ENCODE results near the gene GRK5. TPM values are rescaled to one million over a fixed set of nuclear protein-coding genes. Genes with fewer than 3 reads are reported as not detected.
A peak's percentile ranks its signal among the peaks of the same experiment; 100 is the strongest.

The GRK5 gene
- total RNA-seq, 1 donor = 20.5 TPM

DNA sequence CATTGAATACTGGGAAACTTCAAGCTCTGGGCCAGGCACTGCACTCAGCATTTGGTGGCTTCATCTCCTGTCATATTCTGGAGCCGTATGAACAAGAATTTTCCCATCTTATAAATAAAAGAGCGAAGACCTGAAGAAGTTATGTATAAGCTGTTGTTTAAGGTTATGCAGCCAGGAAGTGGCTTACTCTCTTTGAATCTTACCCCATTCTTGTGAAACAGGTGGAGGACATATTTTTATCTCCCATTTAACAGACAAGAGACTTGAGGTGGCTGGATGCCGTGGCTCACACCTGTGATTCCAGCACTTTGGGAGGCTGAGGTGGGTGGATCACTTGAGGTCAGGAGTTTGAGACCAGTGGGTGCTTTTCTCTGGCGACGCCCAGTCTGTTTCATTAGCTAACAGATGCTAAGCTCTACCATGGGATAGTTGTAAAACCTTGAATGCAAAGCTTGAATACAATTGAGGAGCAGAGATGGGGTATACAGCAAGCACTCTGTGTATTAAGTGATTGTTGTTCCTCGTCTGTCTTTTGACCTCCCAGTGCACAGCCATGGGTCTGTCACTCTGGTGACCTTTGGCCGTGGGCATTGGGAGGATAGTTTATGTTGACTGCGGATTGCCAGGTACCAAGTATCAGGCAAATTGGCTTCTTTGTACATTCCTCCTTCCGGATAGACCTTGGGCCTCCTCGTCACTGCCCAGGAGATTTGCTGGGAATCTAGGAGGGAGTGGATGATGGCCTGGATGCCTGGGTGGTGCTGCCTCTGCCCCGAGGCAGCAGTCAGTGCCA lies 85.8 kb downstream of the GRK5 start:
- H3K4me3 ChIP-seq (ENCODE audit: low read depth, low read length) = no peak overlapping the region
- DNase-seq (ENCODE audit: low read depth) = no peak
- TF ChIP-seq, protein P1, sequence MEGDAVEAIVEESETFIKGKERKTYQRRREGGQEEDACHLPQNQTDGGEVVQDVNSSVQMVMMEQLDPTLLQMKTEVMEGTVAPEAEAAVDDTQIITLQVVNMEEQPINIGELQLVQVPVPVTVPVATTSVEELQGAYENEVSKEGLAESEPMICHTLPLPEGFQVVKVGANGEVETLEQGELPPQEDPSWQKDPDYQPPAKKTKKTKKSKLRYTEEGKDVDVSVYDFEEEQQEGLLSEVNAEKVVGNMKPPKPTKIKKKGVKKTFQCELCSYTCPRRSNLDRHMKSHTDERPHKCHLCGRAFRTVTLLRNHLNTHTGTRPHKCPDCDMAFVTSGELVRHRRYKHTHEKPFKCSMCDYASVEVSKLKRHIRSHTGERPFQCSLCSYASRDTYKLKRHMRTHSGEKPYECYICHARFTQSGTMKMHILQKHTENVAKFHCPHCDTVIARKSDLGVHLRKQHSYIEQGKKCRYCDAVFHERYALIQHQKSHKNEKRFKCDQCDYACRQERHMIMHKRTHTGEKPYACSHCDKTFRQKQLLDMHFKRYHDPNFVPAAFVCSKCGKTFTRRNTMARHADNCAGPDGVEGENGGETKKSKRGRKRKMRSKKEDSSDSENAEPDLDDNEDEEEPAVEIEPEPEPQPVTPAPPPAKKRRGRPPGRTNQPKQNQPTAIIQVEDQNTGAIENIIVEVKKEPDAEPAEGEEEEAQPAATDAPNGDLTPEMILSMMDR (IDR thresholded peaks at IDR 0.05; ENCODE audit: insufficient read depth, low read length) = no peak

DNA sequence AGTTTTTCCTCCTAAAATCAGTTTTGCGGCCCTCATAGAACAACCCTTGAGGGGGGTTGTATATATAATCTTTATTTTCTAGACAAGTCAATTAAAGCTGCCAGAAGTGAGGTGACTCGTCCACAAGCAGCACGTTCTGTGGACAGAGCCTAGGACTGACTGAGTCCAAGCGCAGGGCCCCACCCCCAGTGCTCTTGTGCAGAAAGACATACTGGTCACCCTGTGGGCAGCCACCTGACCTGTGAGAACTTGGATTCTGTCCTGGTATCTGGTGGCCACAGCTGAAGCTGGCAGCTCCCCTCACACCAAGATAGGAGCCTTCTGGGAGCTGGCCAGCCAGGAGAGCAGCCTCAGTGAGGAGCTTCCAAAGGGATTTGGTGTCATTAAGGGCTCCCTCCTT lies 89.3 kb downstream of the GRK5 start:
- no peak for DNase-seq (ENCODE audit: low read depth)
- H3K4me3 ChIP-seq (ENCODE audit: low read depth, low read length) = no peak overlapping the region
- TF ChIP-seq, protein P1 (IDR thresholded peaks at IDR 0.05; ENCODE audit: insufficient read depth, low read length) = no peak

DNA sequence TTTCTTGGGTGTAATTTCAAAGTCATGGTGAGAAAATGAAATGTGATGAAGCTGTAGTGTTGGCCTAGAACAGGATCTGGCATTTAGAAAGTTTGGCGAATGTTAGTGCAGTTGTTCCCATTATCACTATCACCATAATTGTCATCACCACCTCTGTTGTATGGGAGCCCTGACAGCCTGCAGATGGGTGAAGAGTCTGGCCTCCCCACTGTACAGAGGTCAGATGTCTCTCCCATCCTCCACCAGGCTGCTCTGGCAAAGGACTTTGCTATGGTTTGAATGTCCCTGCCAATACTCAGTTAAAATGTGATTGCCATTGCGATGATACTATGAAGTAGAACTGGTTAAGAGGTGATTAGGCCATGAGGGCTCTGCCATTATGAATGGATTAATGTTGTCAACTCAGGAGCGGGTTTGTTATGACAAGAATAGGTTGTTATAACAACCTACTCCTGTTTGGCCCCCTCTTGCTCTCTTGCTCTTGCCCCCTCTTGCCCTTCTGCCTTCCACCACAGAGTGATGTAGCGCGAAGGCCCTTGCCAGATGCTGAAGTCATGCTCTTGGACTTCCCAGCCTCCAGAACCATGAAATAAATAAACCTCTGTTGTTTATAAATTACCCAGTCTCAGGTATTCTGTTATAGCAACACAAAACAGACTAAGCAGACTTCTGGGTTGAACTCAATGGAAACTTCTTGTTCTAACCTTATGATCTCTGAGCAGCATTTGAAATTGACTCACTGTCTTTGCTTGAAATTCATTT lies 90.0 kb downstream of the GRK5 start:
- H3K4me3 ChIP-seq (ENCODE audit: low read depth, low read length) = no peak overlapping the region
- DNase-seq (ENCODE audit: low read depth) = no peak
- TF ChIP-seq, protein P1 (IDR thresholded peaks at IDR 0.05; ENCODE audit: insufficient read depth, low read length) = no peak

DNA sequence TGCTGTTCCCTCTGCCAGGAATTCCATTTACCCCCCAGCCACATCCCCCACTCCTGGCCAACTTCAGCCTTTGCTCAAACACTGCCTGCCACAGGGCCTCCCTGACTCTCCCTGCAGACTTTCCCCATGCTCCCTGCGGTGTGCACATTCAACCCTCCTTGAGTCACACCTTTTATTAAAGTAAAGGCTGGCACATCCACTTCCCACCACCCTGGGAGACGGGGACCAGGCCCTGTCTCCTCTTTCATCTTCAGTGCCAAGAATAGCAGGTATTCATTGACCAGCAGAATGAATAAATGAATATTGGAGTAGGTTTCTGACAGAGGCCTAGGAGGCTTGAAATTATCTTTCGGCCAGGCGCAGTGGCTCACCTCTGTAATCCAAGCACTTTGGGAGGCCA lies 91.4 kb downstream of the GRK5 start:
- H3K4me3 ChIP-seq (ENCODE audit: low read depth, low read length) = no peak overlapping the region
- no peak for DNase-seq (ENCODE audit: low read depth)
- TF ChIP-seq, protein P1 (IDR thresholded peaks at IDR 0.05; ENCODE audit: insufficient read depth, low read length) = no peak

DNA sequence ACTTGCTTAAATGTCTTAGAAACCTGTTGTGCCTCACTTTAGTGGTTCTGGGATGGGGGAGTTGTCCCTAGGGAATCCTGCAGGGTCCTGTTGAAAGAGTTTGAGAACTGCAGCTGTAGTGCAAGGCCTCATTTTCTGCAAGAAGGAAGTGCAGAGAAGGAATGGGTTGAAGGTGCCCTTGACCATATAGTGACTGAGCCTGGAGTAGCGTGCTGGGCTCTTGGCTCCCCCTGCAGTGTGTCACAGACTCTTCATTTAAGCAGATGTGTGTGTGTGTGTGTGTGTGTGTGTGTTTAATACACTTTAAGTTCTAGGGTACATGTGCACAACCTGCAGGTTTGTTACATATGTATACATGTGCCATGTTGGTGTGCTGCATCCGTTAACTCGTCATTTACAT lies 92.2 kb downstream of the GRK5 start:
- H3K4me3 ChIP-seq (ENCODE audit: low read depth, low read length) = no peak overlapping the region
- TF ChIP-seq, protein P1 (IDR thresholded peaks at IDR 0.05; ENCODE audit: insufficient read depth, low read length) = no peak
- peak; percentile 40 for DNase-seq (ENCODE audit: low read depth)

DNA sequence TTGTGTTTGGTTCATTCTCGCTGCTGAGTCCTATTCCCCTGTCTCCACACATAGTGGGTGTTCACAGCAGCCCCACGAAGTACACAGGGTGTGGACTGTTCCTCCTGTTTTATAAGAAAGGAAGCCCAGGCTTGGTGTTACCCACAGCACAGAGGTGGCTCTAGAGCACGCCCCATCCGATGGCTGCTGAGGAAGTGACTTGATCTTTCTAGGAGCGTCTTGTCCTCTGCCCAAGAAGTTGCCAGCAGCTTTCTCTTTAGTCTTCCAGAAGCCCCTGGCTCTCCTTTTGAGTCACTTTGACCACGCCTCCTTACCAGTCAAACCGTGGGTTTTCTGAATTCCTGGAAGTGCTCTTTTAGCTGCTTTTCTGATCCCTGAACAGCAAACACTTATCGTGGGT lies 94.0 kb downstream of the GRK5 start:
- DNase-seq (ENCODE audit: low read depth) = no peak
- TF ChIP-seq, protein P1 (IDR thresholded peaks at IDR 0.05; ENCODE audit: insufficient read depth, low read length) = no peak
- no peak overlapping the region for H3K4me3 ChIP-seq (ENCODE audit: low read depth, low read length)

Measured in fibroblast of the aortic adventitia (primary cell).